Measurements from ENCODE around the gene CIB1.

CIB1 gene

DNA sequence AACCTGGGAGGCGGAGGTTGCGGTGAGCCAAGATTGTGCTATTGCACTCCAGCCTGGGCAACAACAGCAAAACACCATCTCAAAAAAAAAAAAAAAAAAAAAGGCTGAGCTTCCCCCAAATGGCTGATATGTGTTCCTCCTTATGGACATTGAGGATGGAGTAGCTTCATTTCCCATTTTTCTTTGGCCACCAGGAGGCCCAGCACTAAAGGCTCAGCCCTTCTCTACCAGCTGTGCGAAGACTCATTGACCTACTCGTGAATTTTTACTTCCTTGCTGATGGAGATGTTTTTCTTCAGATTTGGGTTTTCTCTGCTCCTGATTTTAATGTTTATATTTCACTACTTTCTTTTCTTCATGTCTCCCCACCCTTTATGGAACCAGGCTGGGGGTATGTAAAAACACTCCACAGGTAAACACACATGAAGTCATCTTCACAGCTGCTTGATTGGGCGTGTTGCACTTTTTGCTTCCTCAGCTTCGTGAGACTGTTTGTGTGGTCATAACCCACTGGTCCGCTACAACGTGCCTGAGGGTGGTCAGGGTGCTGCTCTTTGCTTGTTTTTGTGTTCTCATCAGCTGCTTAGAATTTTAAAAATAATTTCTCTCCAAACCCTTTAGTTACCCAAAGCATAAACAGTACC, 19.1 kb downstream of the CIB1 start:
- DNase-seq (ENCODE audit: low read depth in 2 of 2), result no peak

DNA sequence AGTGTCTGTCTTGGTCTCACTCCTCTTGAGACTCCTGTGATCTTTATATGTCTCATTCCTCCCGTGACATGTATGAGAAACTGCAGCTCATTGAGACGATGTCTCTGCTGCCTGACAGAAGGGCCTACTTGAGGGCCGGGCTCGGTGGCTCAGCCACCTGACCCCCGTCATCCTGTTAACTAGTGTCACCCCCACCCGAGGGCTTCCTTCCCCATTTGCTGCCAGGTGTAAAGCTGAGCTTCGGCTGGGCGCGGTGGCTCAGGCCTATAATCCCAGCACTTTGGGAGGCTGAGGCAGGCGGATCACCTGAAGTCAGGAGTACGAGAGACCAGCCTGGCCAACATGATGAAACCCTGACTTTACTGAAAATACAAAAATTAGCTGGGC, 19.9 kb downstream of the CIB1 start:
- no peak for DNase-seq (ENCODE audit: low read depth in 2 of 2)

DNA sequence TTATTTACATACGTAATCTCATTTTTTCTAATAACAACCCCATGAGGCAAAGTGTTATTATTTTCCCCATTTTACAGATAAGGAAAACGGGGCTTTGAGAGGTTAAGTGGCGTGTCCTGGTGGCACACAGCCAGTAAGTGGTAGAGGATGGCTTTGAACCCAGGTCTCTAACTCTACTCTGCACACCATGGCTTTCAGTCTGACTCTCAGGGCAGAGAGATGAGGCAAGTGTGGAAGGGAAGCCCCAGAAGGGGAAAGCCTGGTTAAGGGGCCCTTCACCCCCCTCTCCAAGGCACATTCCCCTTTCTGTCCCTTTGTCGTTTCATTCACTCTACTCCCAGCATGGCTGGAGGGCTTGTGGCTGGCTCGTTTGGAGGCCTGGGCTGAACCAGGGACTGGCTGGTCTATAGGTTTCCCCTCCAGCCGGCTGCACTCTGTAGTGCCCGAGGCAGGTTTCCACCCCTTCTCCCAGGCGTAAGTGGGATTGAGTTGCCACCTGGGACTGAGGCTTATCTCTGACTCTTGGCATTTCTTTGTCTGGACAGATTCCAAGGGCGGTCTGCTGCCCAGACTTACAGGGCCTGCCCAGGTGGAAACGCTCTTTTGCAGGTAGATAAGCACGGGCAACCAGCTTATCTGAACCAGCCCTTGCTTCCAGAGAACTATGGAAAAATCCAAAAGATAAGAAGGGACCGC, 20.5 kb downstream of the CIB1 start:
- no peak for DNase-seq (ENCODE audit: low read depth in 2 of 2)

DNA sequence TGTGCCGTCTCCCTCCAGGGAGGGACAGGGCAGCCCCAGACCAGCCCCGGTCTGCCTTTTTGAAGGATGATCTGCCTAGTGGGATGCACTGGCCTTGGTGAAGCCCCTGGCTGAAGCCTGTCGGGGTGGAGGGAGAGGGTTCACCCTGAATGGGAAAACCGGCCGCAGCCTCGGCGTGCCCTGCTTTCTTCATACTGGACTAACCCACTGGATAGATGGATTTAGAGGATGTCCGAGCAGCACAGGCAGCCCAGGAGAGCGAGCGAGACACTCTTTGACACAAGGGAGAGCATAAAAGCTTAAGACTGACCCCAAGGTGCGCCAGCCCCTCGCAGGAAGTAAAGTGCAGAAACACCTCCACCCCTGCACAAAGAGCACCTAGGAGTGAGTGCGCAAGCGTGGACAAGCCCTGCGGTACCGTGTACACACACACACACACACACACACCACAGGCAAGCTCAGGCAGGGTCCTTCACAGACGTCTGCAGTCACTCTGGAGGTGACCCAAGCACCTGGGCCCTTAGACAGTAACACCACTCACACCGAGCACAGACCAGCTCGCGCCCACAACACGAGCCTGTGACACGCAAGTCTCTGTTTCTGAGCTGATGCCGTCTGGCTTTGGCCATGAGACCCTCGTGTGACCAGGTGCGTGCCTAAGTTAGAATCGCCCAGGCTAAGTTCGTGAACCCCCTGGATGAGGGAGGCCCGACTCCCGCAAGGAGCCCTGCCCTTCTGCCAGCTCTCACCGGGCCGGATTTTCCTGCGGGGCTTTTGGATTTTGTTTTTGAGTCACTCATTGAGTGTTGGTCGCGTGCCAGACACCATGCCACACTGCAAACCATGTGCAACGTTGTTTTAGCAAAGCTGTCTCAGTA, 21.3 kb downstream of the CIB1 start:
- no peak for DNase-seq (ENCODE audit: low read depth in 2 of 2)

DNA sequence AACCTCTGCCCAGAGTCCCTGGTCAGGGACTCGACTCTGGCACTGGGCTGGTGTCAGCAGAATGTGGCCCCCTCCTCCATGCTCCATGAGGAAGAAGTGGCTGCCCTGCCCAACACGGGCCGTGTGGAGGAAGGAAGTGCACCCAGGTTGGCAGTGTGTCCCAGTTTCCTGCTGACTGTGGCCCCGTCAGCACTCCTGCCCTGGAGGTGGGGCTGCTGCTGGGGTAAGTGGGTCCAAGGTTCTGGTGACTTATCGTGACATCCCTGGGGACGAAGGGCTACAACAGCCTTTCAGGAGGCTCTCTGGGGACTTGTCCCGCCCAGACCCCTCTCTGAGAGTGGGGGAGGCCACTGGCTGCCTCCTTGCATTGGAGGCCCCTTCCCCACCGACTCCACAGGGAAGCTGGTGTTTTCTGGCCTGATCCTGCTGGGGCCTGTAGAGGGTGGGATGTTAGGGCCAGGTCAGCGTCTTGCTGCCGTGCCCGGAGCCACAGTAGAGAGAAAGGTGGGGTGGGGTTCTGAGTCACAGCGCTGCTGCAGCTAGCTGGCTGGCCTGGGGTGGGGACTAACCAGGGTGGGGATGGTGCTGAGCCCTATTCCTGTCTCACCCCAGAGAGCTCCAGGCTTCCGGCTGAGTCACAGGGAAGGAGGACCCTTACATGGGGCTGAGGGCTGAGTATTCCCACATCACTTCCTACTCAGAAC, 22.1 kb downstream of the CIB1 start:
- no peak for DNase-seq (ENCODE audit: low read depth in 2 of 2)

DNA sequence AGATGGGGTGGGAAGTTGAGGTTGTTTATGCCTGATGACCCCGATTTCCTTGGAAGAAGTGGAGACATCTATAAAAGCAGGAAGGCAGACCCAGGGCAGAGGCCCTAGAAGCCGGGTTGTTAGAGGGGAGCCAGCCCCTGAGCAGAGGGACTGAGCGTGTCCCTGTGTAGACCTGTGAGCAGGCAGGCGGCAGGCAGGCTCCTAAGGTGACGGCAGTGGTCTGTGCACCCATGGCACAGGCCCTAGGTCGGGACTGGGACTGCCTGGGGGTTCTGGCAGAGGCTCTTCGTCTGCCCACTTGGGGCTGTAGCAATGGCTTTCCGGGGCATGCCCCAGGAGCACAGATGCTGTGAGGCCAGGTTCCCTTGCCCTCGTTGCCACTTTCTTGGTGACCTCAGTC, 22.7 kb downstream of the CIB1 start:
- no peak for DNase-seq (ENCODE audit: low read depth in 2 of 2)

DNA sequence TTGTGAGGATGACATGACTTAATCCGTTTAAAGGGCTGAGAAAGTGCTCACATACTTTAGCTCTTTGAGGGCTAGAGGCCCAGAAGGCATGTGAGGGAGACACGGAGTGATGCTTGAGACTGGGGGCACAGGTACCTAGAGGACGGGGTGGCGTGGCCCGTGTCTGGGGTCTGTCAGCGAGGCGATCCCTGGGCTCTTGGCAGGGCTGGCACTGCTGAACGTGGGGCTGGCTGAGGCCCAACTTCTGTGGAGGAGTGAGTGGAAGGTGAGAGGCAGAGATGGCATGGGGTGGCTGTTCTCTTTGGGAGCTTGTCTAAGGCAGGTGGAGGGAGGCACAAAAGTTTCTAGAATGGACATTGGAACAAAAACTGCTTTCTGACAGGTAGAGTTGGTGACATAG, 23.1 kb downstream of the CIB1 start:
- DNase-seq (ENCODE audit: low read depth in 2 of 2), result no peak

DNA sequence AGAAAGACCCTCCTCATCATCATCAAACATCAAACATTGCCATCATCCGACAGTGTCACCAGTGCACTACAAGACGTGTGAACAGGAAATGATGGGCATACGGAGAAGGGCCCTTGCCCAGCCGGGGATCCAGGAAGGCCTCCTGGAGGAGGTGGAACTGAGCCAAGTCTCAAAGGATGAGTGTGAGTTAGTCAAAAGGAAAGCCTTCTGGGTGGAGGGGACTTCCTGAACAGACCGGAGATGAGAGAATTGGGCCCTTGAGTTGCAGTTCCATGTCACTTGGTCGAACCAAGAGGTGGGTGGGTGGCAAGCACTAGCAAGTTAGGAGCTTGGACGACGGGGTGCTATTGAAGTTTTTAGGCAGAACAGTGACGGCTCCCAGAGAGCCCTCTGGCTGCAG, 24.1 kb downstream of the CIB1 start:
- DNase-seq (ENCODE audit: low read depth in 2 of 2), result no peak

DNA sequence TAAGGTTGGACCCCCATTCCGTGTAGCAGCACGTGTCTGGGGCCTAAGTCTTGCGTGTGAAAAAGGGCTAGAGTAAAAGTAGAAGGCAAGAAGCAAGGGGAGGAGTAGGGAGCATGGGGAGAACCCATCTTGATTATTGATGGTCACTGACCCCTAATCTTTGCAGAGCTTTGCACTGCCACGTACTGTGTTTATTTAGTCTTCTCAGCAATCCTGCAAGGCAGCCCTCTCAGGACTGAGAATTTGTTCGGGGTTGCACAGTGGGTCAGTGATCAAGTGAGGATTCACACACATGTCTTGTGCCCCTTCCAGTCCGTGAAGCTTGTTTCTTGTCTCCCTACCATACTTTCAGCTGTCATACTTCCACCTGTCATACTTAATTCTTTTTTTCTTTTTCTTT, 25.4 kb downstream of the CIB1 start:
- DNase-seq (ENCODE audit: low read depth in 2 of 2), result no peak

DNA sequence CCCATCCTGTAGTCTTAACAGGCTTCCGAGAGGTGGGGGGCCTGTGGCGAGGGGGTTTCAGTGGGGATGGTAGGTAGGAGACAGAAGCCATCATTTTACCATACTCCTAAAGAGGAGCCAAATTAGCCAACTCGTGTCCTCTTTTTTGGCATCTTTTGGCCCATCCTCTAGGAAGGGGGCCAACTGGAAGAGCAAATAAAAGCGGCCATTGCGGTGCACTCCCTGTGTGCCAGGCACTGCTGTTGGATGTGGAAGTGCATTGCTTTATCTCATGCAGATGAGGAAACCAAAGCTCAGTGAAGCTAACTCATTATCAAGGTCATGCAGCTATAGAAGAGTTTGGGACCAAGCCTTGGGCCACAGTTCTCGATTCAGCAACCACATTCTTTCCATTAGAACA, 26.5 kb downstream of the CIB1 start:
- DNase-seq (ENCODE audit: low read depth in 2 of 2), result no peak

DNA sequence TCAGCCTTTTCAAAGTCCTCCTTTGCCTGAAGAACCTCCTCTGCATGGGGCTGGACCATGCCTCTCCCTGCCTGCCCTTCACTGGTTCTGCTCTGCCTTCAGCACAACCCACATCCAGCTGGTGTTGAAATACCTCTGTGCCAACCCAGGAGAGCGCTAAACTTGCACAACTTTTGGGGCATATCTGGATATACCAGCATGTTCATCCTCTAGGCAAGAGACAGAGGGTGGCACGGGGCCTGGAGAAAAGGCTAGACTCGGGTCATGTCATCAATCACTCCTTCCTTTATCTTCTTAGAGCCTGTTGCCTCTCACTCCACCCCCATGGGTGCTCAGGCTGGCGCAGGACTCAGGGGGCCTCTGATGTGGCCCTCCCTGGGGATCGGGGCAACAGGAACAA, 27.9 kb downstream of the CIB1 start:
- no peak for DNase-seq (ENCODE audit: low read depth in 2 of 2)

DNA sequence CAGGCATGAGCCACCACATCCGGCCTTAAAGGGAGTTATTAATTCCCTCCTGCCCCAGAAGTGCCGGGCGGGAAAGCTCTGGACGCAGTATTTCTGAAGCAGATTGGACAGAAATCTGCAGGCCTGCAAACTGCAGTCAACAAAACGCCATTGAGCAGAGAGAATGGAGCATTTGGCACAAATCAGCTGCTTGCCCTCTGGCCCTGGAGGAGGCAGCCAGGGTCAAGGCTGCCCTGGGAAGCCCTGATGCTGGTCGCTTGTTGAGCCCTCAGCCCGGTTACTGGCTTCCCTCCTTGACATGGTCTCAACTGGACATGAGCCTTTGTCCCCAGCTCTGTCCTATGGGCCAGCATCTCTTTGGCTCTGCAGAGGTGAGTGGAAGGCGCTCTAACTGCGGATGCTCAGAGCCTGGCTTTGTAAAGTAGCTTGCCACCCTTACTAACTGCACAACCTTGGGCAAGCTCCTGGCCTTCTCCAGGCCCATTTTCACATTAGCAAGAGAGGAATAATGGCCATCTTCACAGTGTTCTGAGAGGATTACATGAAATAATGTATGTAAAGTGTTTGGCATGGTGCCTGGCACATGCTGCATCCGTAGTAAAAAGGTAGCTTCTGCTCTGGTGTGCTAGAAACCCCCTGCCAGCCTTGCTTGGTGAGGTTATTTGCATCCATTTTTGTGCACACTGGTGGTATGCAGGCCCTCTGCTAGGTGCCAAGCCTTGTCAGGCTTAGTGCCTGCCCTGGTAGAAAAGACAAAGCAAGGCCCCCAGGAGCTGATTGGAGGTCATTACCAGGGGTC, 28.5 kb downstream of the CIB1 start:
- DNase-seq (ENCODE audit: low read depth in 2 of 2), result no peak

DNA sequence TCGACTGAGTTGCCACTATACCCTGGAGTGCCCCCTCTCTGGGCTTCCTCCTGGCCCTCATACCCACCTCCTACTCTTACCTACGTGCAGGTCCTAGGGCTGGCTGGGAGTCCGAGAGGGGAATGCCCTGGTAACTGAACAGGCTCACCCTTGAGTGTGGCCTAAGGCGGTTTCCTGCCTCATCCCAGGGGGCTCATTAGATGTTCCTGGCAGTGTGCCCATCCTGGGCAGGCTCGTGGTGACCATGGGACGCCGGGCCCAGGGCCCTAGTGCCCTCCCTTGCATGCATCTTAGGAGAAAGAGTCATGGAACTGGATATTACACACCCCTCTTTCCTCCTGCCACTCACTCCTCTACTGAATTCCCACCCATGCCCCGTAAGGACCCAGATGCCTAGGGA, 29.8 kb downstream of the CIB1 start:
- no peak for DNase-seq (ENCODE audit: low read depth in 2 of 2)

DNA sequence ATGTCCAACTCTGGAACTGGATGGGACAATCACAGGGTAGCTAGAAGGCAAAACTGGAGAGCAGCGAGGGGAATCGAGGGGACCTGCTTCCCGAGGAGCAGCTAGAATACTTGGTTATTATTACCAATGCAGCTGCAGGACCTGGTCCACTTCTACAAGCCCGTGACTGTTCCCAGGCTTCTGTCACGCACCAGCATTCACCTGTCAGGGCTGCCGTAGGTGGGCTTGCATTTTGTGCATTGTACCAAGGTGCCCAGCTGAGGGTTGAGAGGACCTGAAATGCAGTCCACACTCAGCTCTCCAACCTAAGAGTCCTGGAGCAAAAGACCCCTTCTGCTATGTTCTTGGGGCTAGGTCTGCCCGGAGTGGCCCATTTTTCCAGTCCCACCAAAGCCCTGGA, 30.3 kb downstream of the CIB1 start:
- no peak for DNase-seq (ENCODE audit: low read depth in 2 of 2)

DNA sequence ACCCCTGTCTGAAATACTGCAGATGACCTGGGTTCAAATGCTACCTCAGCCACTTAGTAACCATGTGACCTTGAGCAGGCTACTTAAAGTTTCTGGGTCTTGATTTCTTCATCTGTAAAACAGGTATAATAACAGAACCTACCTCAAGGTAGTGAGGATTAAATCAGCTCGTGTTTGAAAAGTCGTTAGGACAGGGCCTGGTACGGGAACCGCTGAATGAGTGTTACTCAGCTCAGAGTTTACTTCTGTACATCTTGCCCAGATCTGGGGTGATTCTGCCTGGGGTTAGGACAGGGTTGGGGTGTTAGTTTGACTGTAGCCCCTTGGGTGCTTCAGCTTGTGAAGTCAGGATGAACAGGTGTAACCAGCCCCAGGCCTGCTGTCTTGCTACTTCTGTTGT, 30.8 kb downstream of the CIB1 start:
- DNase-seq (ENCODE audit: low read depth in 2 of 2), result no peak

DNA sequence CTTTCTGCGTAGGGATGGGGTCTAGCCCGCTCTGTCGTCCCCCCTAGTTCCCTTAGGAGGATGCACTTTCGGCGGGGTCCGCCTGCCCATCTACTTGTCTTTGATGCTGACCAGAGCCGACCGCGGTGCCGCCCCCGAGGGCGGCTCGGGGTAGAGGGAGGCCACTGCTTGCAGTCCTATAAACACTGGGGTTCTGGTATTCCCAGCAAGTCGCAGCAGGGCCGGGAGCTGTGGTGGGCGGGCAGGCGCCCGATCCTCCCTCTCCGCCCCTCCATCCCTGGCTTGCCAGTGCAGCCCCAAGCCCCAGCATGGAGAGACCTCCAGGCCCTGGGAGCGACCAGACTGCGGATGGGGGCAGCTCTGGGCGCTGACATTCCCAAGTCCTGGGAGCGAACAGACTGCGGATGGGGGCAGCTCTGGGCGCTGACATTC, 31.8 kb downstream of the CIB1 start:
- DNase-seq (ENCODE audit: low read depth in 2 of 2), result no peak

DNA sequence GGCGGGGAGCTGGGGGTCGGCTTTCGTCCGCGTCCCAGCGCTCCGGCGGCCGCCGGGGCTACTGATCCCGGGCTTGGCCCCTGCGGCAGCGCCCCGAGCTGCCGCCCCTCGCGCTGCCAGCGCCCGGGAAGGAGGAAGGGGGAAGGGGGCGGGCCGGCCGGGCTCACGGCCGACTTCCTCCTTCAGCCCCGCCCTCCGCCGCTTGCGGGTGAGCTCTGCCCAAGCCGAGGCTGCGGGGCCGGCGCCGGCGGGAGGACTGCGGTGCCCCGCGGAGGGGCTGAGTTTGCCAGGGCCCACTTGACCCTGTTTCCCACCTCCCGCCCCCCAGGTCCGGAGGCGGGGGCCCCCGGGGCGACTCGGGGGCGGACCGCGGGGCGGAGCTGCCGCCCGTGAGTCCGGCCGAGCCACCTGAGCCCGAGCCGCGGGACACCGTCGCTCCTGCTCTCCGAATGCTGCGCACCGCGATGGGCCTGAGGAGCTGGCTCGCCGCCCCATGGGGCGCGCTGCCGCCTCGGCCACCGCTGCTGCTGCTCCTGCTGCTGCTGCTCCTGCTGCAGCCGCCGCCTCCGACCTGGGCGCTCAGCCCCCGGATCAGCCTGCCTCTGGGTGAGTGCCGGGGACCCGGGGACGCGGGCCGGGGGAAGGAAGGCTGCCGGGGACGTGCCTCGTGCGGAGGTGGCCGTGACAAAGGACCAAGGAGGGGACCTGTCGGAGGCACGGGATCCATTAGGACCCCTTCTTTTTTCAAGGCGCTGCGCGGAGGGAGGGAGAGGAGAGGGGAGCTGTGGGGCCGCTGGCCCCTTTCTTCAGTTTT, 32.4 kb downstream of the CIB1 start, which contains the start of gene SEMA4B:
SEMA4B (plus strand) TSS at position 201 of the 814 bp plus-strand sequence; CDS start at position 450, 249 bp downstream.
- peak; percentile 41 to 69 for DNase-seq (ENCODE audit: low read depth in 2 of 2)

DNA sequence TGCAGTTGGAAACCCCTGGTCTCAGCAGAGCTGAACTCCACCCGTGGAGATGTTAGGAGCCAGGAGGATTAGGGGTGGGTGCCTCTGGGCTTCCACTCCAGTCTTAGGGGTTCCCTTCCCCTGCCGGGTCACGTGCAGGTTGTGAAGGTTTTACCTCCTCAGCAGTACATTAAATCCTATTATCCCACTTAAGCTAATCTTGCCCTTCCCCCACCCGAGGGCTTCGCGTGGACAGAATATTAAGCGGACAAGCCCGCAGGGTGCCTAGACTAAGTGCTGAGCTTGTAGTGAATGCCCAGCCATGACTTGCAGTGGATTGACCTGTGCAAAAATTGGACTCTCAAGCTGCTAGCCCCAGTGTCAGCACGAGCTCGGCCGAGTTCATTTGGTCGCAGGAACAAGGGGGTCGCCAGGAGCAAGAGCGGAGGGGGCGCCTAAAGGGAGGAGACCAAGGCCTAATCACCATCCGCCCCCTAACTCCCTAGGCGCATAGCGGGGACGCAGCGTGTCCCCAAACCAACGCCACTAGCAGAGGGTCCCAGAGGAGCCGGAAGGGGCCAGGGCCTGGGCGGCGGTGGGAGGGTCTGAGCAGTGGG, 33.1 kb downstream of the CIB1 start:
- DNase-seq (ENCODE audit: low read depth in 2 of 2), result no peak

DNA sequence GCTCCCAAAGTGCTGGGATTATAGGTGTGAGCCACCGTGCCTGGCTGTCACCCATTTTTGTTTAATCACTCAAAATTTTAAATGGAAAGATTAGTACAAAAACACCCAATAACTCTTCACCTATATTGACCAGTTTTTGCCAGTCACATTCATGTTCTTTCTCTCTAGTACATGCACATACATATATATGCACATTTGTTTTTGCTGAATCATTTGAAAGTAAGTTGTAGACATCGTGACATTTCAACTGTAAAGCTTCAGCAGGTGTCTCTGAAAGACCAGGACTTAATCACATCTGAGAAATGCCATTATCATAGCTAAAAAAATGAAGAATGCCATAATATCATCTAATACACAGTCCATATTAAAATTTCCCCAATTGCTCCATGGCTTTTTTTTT, 39.1 kb downstream of the CIB1 start:
- no peak for DNase-seq (ENCODE audit: low read depth in 2 of 2)

Measured in stimulated activated CD4-positive, alpha-beta T cell treated with anti-CD3 and anti-CD28 coated beads, Interleukin-1b, Interleukin-23, amount 100 ng/mL, for 4 hours (primary cell).